CD8-positive, alpha-beta memory T cell (primary cell): ENCODE data around the gene KCNAB2. TPM values are rescaled to one million over a fixed set of nuclear protein-coding genes. Genes with fewer than 3 reads are reported as not detected.
"Not testable (repeated sequence)": the region's sequence is repeated elsewhere in the genome, so short reads cannot be mapped to it uniquely, and the experiment has no call there.

Experiments used
- CTCF ChIA-PET: fragments of 350-600 bp; sonication (Branson Sonifier 250); formaldehyde crosslinking; loops from one replicate; lab custom pipeline; 2021; ENCODE audit warnings: antibody characterized with exemption; lab: Charles Lee
- POLR2A ChIA-PET: fragments of 350-600 bp; sonication (Branson Sonifier 250); formaldehyde crosslinking; loops from one replicate; lab custom pipeline; 2021; ENCODE audit warnings: antibody characterized with exemption; lab: Charles Lee
- DNase-seq, 5 donors: peaks; one replicate each; pipeline versions ENCODE4 v3.0.0 to v3.0.0-alpha.2; 2020 to 2022; ENCODE audit warnings: mixed read lengths in 1 of 5
- H3K27ac ChIP-seq: one replicate; pipeline ENCODE4 v1.7.0; 2013; ENCODE audit warnings: low read depth, mild to moderate bottlenecking, low read length, moderate library complexity
- H3K27me3 ChIP-seq: 2 replicates; pipeline ENCODE4 v1.7.0; 2013; ENCODE audit warnings: low read length, mild to moderate bottlenecking; ENCODE audit not compliant: insufficient read depth, poor library complexity, severe bottlenecking
- H3K36me3 ChIP-seq: 2 replicates; pipeline ENCODE4 v1.7.0; 2013; ENCODE audit warnings: mild to moderate bottlenecking, low read length, moderate library complexity; ENCODE audit not compliant: insufficient read depth
- H3K4me1 ChIP-seq: 2 replicates; pipeline ENCODE4 v1.7.0; 2013; ENCODE audit warnings: mild to moderate bottlenecking, low read length, moderate library complexity; ENCODE audit not compliant: insufficient read depth
- H3K4me3 ChIP-seq: 2 replicates; pipeline ENCODE4 v1.7.0; 2013; ENCODE audit warnings: mild to moderate bottlenecking, low read length
- H3K9me3 ChIP-seq: 2 replicates; pipeline ENCODE4 v1.7.0; 2013; ENCODE audit warnings: mild to moderate bottlenecking, low read length
- H3K27ac Mint-ChIP-seq, 8 donors: one replicate each; pipeline ENCODE4 v1.8.0; 2020 to 2021; ENCODE audit warnings: mixed read lengths in 8 of 8, mild to moderate bottlenecking in 6 of 8, inconsistent platforms in 3 of 8, moderate library complexity in 3 of 8
- H3K27me3 Mint-ChIP-seq, 2 donors: one replicate each; pipeline ENCODE4 v1.8.0; 2020 to 2021; ENCODE audit warnings: mixed read lengths in 2 of 2, mild to moderate bottlenecking in 1 of 2, moderate library complexity in 1 of 2
- H3K36me3 Mint-ChIP-seq, 3 donors: one replicate each; pipeline ENCODE4 v1.8.0; 2020 to 2021; ENCODE audit warnings: mixed read lengths in 3 of 3, inconsistent platforms in 1 of 3, mild to moderate bottlenecking in 1 of 3
- H3K4me1 Mint-ChIP-seq, 3 donors: one replicate each; pipeline ENCODE4 v1.8.0; 2020 to 2021; ENCODE audit warnings: mixed read lengths in 3 of 3, inconsistent platforms in 1 of 3, mild to moderate bottlenecking in 1 of 3
- H3K4me3 Mint-ChIP-seq, 7 donors: one replicate each; pipeline ENCODE4 v1.8.0; 2020 to 2021; ENCODE audit warnings: mixed read lengths in 7 of 7, mild to moderate bottlenecking in 6 of 7, moderate library complexity in 4 of 7, inconsistent platforms in 2 of 7
- H3K9me3 Mint-ChIP-seq, 5 donors: one replicate each; pipeline ENCODE4 v1.8.0; 2020 to 2022; ENCODE audit warnings: mixed read lengths in 5 of 5, mild to moderate bottlenecking in 3 of 5, moderate library complexity in 2 of 5, inconsistent platforms in 1 of 5
- polyA plus RNA-seq: library from polyadenylated mRNA; unstranded; fragments of 300-500 nt; fragmentation: Illumina TruSeq; gene quantifications from one replicate; pipeline ENCODE4 v1.2.3, GENCODE V29; 2021
- total RNA-seq, 2 experiments: library from RNA; stranded (reverse); gene quantifications; one replicate each; pipeline ENCODE4 v1.2.3, GENCODE V29; 2021

KCNAB2 gene
- total and polyA plus RNA-seq, 3 experiments from 2014 or later, result 52.6 to 171 (median 171) TPM

GRCh38 chr1:6074192-6074901 is 28.7 kb downstream of the KCNAB2 start:
- peaks cover 0 to 4% (median 2%) of the 10 kb centered on the region in 3 donors for H3K4me1 Mint-ChIP-seq
- no peaks in the 10 kb centered on the region for H3K9me3 Mint-ChIP-seq
- H3K27me3 Mint-ChIP-seq, result no peaks in the 10 kb centered on the region
- ChIA-PET CTCF (interaction anchor here (1.2 kb wide), 1 partner anchor 11 kb away, joined by 3 read pairs; no protein-coding TSS in a partner anchor), POLR2A (no interaction called here)
- peaks cover 5 to 75% (median 6%) of the 10 kb centered on the region in 3 donors for H3K36me3 Mint-ChIP-seq
- H3K27me3 ChIP-seq, result no peaks in the 10 kb centered on the region
- H3K27ac ChIP-seq, result no peak overlapping the region
- no peaks in the 10 kb centered on the region for H3K4me1 ChIP-seq
- peak overlapping the region in 1 of 8 donors; percentile 47 for H3K27ac Mint-ChIP-seq
- no peak for DNase-seq
- H3K4me3 ChIP-seq, result no peak overlapping the region
- peaks cover 18% of the 10 kb centered on the region for H3K36me3 ChIP-seq
- H3K4me3 Mint-ChIP-seq, result no peak overlapping the region
- H3K9me3 ChIP-seq, result no peaks in the 10 kb centered on the region

- Mint-ChIP-seq H3K9me3 (no peaks in the 10 kb centered on the region), H3K27ac (peak overlapping the region in 2 of 8 donors; percentile 8 to 41), H3K4me3 (peak overlapping the region in 1 of 7 donors; percentile 37), H3K27me3 (no peaks in the 10 kb centered on the region), H3K36me3 (peaks cover 6 to 79% (median 9%) of the 10 kb centered on the region in 3 donors), H3K4me1 (peaks cover 0 to 3% (median 0%) of the 10 kb centered on the region in 3 donors)
- ChIA-PET POLR2A (no interaction called here), CTCF (no interaction called here)
- Histone ChIP-seq H3K9me3 (no peaks in the 10 kb centered on the region), H3K27me3 (no peaks in the 10 kb centered on the region), H3K4me3 (no peak overlapping the region), H3K36me3 (peaks cover 18% of the 10 kb centered on the region), H3K4me1 (no peaks in the 10 kb centered on the region), H3K27ac (no peak overlapping the region)
- DNase-seq, result no peak
Observed at GRCh38 chr1:6075748-6076147, 30.1 kb downstream of the KCNAB2 start.

GRCh38 chr1:6077061-6077460 is 31.4 kb downstream of the KCNAB2 start:
- DNase-seq, H3K4me1 ChIP-seq, H3K4me3 ChIP-seq, H3K9me3 ChIP-seq, POLR2A ChIA-PET, H3K27ac ChIP-seq, CTCF ChIA-PET, H3K27me3 Mint-ChIP-seq, H3K9me3 Mint-ChIP-seq, H3K4me3 Mint-ChIP-seq, H3K27me3 ChIP-seq, H3K4me1 Mint-ChIP-seq: not testable (repeated sequence)
- Mint-ChIP-seq H3K36me3 (peaks cover 6 to 89% (median 9%) of the 10 kb centered on the region in 3 donors), H3K27ac (peak overlapping the region in 2 of 8 donors; percentile 30 to 65)
- peaks cover 30% of the 10 kb centered on the region for H3K36me3 ChIP-seq

- ChIA-PET POLR2A (no interaction called here), CTCF (no interaction called here)
- no peak for DNase-seq
- H3K4me1 ChIP-seq, result no peaks in the 10 kb centered on the region
- Mint-ChIP-seq H3K27me3 (no peaks in the 10 kb centered on the region), H3K36me3 (peaks cover 6 to 90% (median 9%) of the 10 kb centered on the region in 3 donors), H3K4me3 (no peak overlapping the region), H3K4me1 (peaks cover 0 to 3% (median 0%) of the 10 kb centered on the region in 3 donors), H3K27ac (peak overlapping the region in 1 of 8 donors; percentile 50), H3K9me3 (no peaks in the 10 kb centered on the region)
- no peak overlapping the region for H3K4me3 ChIP-seq
- no peak overlapping the region for H3K27ac ChIP-seq
- H3K36me3 ChIP-seq, result peaks cover 31% of the 10 kb centered on the region
- H3K9me3 ChIP-seq, result no peaks in the 10 kb centered on the region
- H3K27me3 ChIP-seq, result no peaks in the 10 kb centered on the region
Observed at GRCh38 chr1:6077506-6077905, 31.8 kb downstream of the KCNAB2 start.

- DNase-seq, result no peak
- peak overlapping the region in 2 of 8 donors; percentile 27 to 50 for H3K27ac Mint-ChIP-seq
- Histone ChIP-seq H3K27ac (no peak overlapping the region), H3K36me3 (peaks cover 31% of the 10 kb centered on the region), H3K27me3 (no peaks in the 10 kb centered on the region), H3K9me3 (no peaks in the 10 kb centered on the region), H3K4me3 (no peak overlapping the region), H3K4me1 (no peaks in the 10 kb centered on the region)
- H3K4me1 Mint-ChIP-seq, result peaks cover 0 to 3% (median 0%) of the 10 kb centered on the region in 3 donors
- H3K36me3 Mint-ChIP-seq, result peaks cover 6 to 88% (median 9%) of the 10 kb centered on the region in 3 donors
- H3K4me3 Mint-ChIP-seq, result no peak overlapping the region
- no peaks in the 10 kb centered on the region for H3K9me3 Mint-ChIP-seq
- CTCF ChIA-PET, result no interaction called here
- no peaks in the 10 kb centered on the region for H3K27me3 Mint-ChIP-seq
- POLR2A ChIA-PET, result no interaction called here
Observed at GRCh38 chr1:6077919-6078318, 32.2 kb downstream of the KCNAB2 start.

GRCh38 chr1:6080469-6080868 is 34.8 kb downstream of the KCNAB2 start:
- H3K9me3 ChIP-seq, result no peaks in the 10 kb centered on the region
- Mint-ChIP-seq H3K36me3 (peaks cover 3 to 84% (median 5%) of the 10 kb centered on the region in 3 donors), H3K4me1 (peaks cover 0 to 3% (median 0%) of the 10 kb centered on the region in 3 donors), H3K4me3 (no peak overlapping the region), H3K9me3 (no peaks in the 10 kb centered on the region), H3K27me3 (no peaks in the 10 kb centered on the region), H3K27ac (no peak overlapping the region)
- no peak overlapping the region for H3K4me3 ChIP-seq
- no peaks in the 10 kb centered on the region for H3K27me3 ChIP-seq
- ChIA-PET CTCF (no interaction called here), POLR2A (no interaction called here)
- H3K36me3 ChIP-seq, result peaks cover 25% of the 10 kb centered on the region
- no peak for DNase-seq
- H3K4me1 ChIP-seq, result no peaks in the 10 kb centered on the region
- H3K27ac ChIP-seq, result no peak overlapping the region

GRCh38 chr1:6081901-6082300 is 36.2 kb downstream of the KCNAB2 start:
- Histone ChIP-seq H3K9me3 (no peaks in the 10 kb centered on the region), H3K4me3 (no peak overlapping the region), H3K36me3 (peaks cover 25% of the 10 kb centered on the region), H3K27ac (no peak overlapping the region), H3K27me3 (no peaks in the 10 kb centered on the region), H3K4me1 (no peaks in the 10 kb centered on the region)
- ChIA-PET CTCF (no interaction called here), POLR2A (no interaction called here)
- Mint-ChIP-seq H3K4me3 (no peak overlapping the region), H3K9me3 (no peaks in the 10 kb centered on the region), H3K36me3 (peaks cover 3 to 82% (median 5%) of the 10 kb centered on the region in 3 donors), H3K27ac (peak overlapping the region in 1 of 8 donors; percentile 59), H3K27me3 (no peaks in the 10 kb centered on the region), H3K4me1 (peaks cover 0 to 2% (median 0%) of the 10 kb centered on the region in 3 donors)
- DNase-seq, result no peak

GRCh38 chr1:6082430-6082971 is 36.8 kb downstream of the KCNAB2 start:
- POLR2A ChIA-PET, result no interaction called here
- H3K4me1 Mint-ChIP-seq, result peaks cover 0 to 2% (median 0%) of the 10 kb centered on the region in 3 donors
- H3K27ac Mint-ChIP-seq, result peak overlapping the region in 2 of 8 donors; percentile 59 to 77
- H3K9me3 Mint-ChIP-seq, result no peaks in the 10 kb centered on the region
- no peaks in the 10 kb centered on the region for H3K27me3 Mint-ChIP-seq
- no peaks in the 10 kb centered on the region for H3K27me3 ChIP-seq
- no peak overlapping the region for H3K4me3 ChIP-seq
- peaks cover 1 to 82% (median 5%) of the 10 kb centered on the region in 3 donors for H3K36me3 Mint-ChIP-seq
- CTCF ChIA-PET, result no interaction called here
- no peaks in the 10 kb centered on the region for H3K4me1 ChIP-seq
- no peak overlapping the region for H3K27ac ChIP-seq
- H3K4me3 Mint-ChIP-seq, result no peak overlapping the region
- H3K36me3 ChIP-seq, result peaks cover 25% of the 10 kb centered on the region
- no peaks in the 10 kb centered on the region for H3K9me3 ChIP-seq
- no peak for DNase-seq
